Bronchial epithelial cell (primary cell): ENCODE data around the gene DIO1. TPM values are rescaled to one million over a fixed set of nuclear protein-coding genes. Genes with fewer than 3 reads are reported as not detected.

Experiments used
- DNase-seq: peaks from one replicate; pipeline ENCODE4 v3.0.0-alpha.2; 2010; ENCODE audit warnings: low read depth
- FAIRE-seq: peaks from 2 replicates; lab custom pipeline; 2011; peaks lifted over from hg19 to GRCh38; lab: Jason Lieb, UNC
- H3K27me3 ChIP-seq: 2 replicates; pipeline ENCODE4 v1.5.1; 2011; ENCODE audit warnings: low read length; ENCODE audit not compliant: control insufficient read depth, insufficient read depth
- H3K36me3 ChIP-seq: 2 replicates; pipeline ENCODE4 v1.5.1; 2011; ENCODE audit warnings: low read length; ENCODE audit not compliant: control insufficient read depth, insufficient read depth
- H3K4me3 ChIP-seq: 2 replicates; pipeline ENCODE4 v1.5.1; 2011; ENCODE audit warnings: mild to moderate bottlenecking, low read depth, low read length, control low read depth
- total RNA-seq: library from RNA; depleted of rRNA; stranded (reverse); fragments of >200 nt; gene quantifications from 2 replicates; pipeline ENCODE4 v1.2.1, GENCODE V29; 2014
- TF ChIP-seq, protein P1 (sequence below): IDR thresholded peaks from 2 replicates; pipeline ENCODE4 v1.5.1; 2011; ENCODE audit warnings: mild to moderate bottlenecking, moderate library complexity, low read length, control low read depth, inconsistent platforms; ENCODE audit not compliant: insufficient read depth, severe bottlenecking

DIO1 gene
- total RNA-seq, 1 donor from 2014 or later: not detected

DNA sequence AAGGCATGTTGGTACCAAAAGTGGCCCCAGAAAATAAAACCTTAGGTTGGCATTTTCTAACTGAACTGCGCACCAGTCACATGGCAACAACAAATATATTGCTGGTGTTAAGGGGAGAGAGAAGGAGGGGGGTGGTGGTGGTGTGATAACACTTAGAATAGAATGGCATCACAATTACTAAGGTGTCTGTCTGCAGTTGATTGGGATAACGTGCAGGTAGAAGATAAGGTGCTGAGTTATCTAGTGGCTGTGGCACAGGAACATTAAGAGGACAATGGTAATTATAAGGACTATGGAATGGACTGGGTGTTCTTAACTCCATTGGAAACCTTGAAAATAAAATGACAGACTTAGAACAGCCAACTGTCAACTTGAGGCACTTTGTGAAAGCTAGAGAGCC is 3.0 kb upstream of the DIO1 start:
- no peak for FAIRE-seq
- H3K27me3 ChIP-seq: no peaks in the 10 kb centered on the region
- DNase-seq: no peak
- H3K36me3 ChIP-seq: peaks cover 6% of the 10 kb centered on the region
- TF ChIP-seq, protein P1, sequence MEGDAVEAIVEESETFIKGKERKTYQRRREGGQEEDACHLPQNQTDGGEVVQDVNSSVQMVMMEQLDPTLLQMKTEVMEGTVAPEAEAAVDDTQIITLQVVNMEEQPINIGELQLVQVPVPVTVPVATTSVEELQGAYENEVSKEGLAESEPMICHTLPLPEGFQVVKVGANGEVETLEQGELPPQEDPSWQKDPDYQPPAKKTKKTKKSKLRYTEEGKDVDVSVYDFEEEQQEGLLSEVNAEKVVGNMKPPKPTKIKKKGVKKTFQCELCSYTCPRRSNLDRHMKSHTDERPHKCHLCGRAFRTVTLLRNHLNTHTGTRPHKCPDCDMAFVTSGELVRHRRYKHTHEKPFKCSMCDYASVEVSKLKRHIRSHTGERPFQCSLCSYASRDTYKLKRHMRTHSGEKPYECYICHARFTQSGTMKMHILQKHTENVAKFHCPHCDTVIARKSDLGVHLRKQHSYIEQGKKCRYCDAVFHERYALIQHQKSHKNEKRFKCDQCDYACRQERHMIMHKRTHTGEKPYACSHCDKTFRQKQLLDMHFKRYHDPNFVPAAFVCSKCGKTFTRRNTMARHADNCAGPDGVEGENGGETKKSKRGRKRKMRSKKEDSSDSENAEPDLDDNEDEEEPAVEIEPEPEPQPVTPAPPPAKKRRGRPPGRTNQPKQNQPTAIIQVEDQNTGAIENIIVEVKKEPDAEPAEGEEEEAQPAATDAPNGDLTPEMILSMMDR: no peak
- H3K4me3 ChIP-seq: no peak overlapping the region

DNA sequence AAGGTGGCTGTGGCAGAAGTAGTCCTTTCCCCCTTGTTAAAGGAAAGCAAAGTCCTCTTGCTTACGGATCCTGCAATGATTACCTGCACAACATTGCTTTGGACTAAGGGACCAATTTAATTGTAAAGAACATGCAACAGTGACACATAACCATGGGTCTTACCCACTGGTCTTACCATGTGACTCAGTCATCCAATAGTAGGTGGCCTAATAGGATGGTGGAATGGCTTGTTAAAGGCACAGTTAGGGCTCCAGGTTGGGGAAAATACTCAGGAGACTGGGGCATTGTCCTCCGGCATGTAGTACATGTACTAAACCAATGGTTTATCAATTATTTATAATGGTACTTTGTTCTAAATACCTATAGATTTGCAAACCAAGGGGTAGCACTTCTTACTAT is 2.3 kb upstream of the DIO1 start:
- DNase-seq (no peak), FAIRE-seq (no peak)
- no peaks in the 10 kb centered on the region for H3K27me3 ChIP-seq
- H3K4me3 ChIP-seq: no peak overlapping the region
- H3K36me3 ChIP-seq: peaks cover 3% of the 10 kb centered on the region
- TF ChIP-seq, protein P1: no peak

DNA sequence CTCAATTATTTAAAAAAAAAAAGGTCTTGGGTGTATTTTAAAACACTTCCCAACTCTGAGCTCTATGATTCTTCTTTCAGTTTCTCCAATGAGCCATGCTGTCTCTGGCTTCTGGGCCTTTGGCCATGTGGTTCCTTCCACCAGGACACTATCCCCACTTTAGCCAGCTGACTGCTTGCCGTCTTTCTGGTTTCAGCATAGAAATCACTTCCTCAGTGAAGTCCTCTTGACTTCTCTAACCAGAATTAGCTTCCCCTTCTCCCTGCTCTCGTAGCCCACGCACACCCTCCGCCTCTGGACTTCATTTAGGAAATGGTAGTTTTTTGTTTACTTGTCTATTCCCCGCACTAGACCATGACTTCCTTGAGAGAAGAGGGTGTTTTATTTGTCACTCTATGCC is 1.1 kb upstream of the DIO1 start:
- DNase-seq (no peak), FAIRE-seq (no peak)
- no peaks in the 10 kb centered on the region for H3K27me3 ChIP-seq
- no peak overlapping the region for H3K4me3 ChIP-seq
- H3K36me3 ChIP-seq: no peaks in the 10 kb centered on the region
- TF ChIP-seq, protein P1: no peak

DNA sequence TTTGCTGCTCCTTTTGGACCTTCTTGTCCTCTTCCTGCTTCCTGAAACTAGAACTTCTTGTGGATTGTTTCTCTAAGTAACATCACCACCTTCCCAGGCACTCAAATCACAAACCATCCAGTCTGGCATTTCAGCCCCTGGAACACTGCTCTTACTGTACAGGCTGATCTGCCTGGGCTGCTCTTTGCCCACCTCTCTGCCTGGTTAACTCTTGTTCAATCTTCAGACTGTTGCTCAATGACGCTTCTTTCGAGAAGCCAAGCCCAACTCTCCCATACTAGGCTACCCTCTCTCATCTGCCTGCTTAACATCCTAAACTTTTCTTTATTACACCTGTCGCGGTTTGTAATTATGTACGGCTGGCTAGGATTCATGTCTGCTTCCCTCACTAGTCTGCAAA is 657 bp downstream of the DIO1 start:
- DNase-seq (no peak), FAIRE-seq (no peak)
- Histone ChIP-seq H3K36me3 (no peaks in the 10 kb centered on the region), H3K27me3 (no peaks in the 10 kb centered on the region), H3K4me3 (no peak overlapping the region)
- TF ChIP-seq, protein P1: no peak

DNA sequence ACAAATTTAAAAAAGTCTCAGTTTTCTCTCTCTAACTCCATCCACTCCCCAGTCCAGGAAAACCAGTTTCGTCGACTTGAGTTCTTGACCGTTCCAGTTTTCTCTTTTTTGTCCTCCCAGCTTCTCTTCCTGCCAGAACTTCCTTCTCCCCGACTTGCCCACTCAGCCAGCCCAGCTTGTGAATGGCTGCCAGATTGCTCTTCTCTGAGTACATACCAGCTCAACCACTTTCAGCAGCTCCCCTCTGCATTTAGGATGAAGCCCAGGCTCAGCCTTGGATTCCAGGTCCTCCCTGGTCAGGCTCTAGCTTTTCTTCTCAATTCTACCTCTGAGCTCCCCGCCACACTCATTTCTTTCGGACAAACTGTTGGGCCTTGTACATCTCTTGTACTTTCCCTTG is 1.4 kb downstream of the DIO1 start:
- DNase-seq: no peak
- Histone ChIP-seq H3K27me3 (no peaks in the 10 kb centered on the region), H3K4me3 (no peak overlapping the region), H3K36me3 (no peaks in the 10 kb centered on the region)
- peak; percentile 73 for FAIRE-seq
- TF ChIP-seq, protein P1: no peak

DNA sequence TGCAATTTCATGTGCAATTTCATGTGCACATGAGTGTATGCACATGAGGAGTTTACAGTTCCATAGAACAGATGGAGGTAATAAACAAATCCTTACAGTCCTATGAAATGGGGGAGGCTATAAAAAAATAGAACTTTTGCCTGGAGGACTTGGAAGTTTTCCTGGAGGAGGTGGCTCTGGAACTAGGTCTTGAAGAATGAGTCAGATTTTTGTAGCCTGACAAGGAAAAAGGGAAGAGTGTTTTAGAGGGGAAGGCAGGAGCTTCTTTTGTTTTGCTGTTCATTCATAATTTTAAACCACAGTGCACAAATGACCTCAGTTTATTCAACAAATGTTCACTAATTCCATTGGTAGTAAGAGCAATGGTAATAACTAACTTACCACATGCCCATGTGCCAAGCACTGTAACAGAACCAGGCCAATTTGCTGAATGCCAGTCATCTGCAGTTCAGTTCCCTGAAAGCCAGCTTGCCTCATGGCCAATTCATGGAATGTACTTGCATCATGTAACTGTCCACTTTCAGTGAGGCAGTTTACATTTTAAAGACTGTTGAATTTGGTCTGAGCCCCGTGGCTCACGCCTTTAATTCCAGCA is 2.7 kb downstream of the DIO1 start:
- FAIRE-seq: no peak
- TF ChIP-seq, protein P1: no peak
- DNase-seq: peak; percentile 49
- no peak overlapping the region for H3K4me3 ChIP-seq
- H3K36me3 ChIP-seq: no peaks in the 10 kb centered on the region
- H3K27me3 ChIP-seq: no peaks in the 10 kb centered on the region
